GM10248 (cell line): Measurements from ENCODE around the gene MCF2L.

Source experiments
- CTCF ChIA-PET: fragments of 300-600 bp; sonication (Branson Sonifier 250); formaldehyde crosslinking; extraction: SDS; loops from one replicate; lab custom pipeline; 2021; ENCODE audit warnings: antibody characterized with exemption; lab: Yijun Ruan, JAX
- POLR2A ChIA-PET: fragments of 350-650 bp; sonication (Branson Sonifier 250); formaldehyde crosslinking; extraction: SDS; loops from one replicate; lab custom pipeline; 2020; ENCODE audit warnings: antibody characterized with exemption; lab: Yijun Ruan, JAX
- DNase-seq: peaks from one replicate; pipeline ENCODE4 v3.0.0; 2012; ENCODE audit errors: extremely low spot score
- TF ChIP-seq, protein P1 (sequence below): IDR thresholded peaks from 2 replicates; pipeline ENCODE4 v1.5.1; 2012; ENCODE audit warnings: mild to moderate bottlenecking, low read depth; ENCODE audit errors: extremely low read depth, missing control alignments, control extremely low read depth

MCF2L gene

DNA sequence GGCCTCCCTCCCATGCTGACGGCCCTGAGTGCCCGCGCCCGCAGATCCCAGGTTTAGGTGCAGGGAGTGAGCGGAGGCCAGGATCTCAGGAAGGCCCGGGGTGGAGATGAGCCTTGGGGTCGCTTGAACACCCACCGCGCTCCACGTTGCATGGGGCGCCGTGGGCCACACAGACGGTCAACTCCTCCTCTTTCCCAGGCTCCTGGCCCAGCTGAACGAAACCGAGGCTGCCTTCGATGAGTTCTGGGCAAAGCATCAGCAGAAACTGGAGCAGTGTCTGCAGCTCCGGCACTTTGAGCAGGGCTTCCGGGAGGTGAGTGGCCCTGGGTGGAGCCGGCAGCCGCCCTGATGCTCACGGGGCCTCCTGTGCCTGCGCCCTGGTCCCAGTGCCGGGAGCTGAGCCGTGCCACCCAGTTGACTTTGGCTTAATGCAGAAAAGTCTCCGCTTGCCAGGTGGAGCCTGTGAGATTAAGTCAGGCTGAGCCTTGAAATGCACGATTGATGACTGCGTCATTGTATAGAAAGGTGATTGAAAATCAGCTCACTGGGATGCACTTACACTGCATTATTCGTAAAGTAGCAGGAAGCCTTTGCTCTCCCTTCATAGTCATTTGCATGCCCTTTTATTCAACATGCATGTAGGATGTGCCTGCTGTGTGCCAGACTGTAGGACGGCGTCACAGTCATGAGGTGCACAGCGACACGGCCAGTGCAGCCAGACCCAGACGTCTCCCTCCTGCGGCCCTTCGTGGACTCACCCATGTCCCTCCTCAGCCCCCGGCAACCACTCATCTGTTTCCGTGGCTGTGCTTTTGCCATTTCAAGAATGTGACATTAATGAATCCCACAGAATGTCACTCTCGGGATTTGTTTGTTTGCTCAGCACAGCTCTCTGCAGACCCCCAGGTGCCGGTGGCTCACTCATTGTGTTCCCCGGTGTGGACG, 101.1 kb downstream of the MCF2L start:
- no peak for DNase-seq
- TF ChIP-seq, protein P1, sequence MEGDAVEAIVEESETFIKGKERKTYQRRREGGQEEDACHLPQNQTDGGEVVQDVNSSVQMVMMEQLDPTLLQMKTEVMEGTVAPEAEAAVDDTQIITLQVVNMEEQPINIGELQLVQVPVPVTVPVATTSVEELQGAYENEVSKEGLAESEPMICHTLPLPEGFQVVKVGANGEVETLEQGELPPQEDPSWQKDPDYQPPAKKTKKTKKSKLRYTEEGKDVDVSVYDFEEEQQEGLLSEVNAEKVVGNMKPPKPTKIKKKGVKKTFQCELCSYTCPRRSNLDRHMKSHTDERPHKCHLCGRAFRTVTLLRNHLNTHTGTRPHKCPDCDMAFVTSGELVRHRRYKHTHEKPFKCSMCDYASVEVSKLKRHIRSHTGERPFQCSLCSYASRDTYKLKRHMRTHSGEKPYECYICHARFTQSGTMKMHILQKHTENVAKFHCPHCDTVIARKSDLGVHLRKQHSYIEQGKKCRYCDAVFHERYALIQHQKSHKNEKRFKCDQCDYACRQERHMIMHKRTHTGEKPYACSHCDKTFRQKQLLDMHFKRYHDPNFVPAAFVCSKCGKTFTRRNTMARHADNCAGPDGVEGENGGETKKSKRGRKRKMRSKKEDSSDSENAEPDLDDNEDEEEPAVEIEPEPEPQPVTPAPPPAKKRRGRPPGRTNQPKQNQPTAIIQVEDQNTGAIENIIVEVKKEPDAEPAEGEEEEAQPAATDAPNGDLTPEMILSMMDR: no peak
- ChIA-PET CTCF (no interaction called here), POLR2A (no interaction called here)

DNA sequence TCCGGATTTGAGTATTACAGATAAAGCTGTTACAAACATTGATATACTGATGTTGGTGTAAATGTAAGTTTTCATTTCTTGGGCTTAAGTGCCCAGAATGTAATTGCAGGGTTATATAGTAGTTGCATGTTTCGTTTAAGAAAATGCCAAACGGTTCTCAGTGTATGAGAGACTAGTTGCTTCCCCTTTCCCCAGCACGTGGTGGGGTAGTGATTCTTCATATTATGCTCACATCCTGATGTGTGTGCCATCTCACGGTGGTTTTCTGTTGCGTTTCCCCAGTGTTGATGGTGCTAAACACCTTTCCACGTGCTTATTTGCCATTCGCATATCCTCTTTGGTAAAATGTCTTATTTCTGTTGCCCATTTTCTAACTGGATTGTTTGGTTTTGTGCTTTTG, 101.8 kb downstream of the MCF2L start:
- DNase-seq: no peak

DNA sequence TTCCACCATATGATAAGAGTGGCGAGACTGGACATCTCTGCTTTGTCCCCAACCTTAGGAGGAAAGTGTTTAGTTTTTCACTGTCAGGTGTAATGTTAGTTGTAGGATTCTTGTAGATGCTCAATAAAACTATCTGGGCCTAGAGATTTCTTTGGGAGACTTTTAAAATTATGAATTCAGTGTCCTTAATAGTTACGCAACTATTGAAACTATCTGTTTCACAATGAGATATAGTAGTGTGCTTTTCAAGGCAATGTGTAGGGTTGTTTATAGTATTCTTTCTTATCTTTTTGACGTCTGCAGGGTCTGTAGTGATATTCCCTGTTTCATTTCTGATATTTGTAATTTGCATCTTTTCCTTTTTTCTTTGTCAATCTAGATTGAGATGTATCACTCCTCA, 103.4 kb downstream of the MCF2L start:
- ChIA-PET CTCF (no interaction called here), POLR2A (no interaction called here)
- TF ChIP-seq, protein P1: no peak
- DNase-seq: no peak

More for the DNA sequence above, 101.8 kb downstream of the MCF2L start:
- ChIA-PET POLR2A (no interaction called here), CTCF (no interaction called here)
- TF ChIP-seq, protein P1: no peak

DNA sequence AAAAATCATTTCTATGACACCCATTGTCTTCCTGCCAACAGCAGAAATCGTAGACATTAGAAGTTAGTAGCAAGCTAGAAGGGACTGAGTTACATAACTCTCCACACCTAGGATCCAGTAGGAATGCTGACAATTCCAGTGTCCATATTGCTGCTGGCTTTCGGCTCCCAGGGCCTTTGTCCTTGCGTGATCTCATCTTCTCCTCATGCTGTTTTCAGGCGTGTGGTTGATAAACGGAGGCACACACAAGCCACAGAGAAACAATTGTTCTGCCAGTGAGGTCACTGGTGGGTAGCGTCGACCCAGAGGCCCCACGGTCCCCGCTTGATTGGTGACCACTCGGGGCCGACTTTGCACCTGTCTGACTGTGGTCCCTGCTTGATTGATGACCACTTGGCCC, 104.9 kb downstream of the MCF2L start:
- DNase-seq: no peak
- TF ChIP-seq, protein P1: no peak
- ChIA-PET CTCF (no interaction called here), POLR2A (no interaction called here)

DNA sequence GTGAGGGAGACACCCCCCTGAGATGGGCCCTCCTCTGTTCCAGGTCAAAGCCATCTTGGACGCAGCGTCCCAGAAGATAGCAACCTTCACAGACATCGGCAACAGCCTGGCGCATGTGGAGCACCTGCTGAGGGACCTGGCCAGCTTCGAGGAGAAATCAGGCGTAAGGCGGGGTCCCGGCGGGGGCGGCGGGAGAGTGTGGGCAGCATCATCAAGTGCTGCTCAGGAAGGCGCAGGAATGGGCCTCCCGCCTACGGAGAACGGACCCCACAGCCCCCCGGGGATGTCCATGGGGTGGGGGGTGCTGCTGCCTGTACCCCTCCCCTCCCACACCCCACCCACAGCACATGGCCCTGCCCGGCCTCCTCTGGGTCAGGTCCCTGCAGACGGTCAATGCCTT, 105.4 kb downstream of the MCF2L start:
- TF ChIP-seq, protein P1: no peak
- no peak for DNase-seq
- ChIA-PET CTCF (no interaction called here), POLR2A (no interaction called here)

DNA sequence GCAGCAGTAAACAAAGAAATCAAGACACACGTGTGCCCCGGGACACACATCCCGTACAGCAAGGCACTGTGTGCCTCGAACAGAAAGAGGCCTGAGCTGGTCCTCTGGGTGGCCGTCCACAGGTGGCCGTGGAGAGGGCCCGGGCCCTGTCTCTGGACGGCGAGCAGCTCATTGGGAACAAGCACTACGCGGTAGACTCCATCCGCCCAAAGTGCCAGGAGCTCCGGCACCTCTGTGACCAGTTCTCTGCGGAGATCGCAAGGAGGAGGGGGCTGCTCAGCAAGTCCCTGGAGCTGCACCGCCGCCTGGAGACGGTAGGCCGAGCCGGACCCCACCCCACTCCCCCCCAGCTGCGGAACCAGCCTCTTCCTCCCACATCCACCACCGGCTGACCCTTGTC, 105.9 kb downstream of the MCF2L start:
- TF ChIP-seq, protein P1: no peak
- CTCF ChIA-PET: no interaction called here
- no peak for DNase-seq
- POLR2A ChIA-PET: no interaction called here

DNA sequence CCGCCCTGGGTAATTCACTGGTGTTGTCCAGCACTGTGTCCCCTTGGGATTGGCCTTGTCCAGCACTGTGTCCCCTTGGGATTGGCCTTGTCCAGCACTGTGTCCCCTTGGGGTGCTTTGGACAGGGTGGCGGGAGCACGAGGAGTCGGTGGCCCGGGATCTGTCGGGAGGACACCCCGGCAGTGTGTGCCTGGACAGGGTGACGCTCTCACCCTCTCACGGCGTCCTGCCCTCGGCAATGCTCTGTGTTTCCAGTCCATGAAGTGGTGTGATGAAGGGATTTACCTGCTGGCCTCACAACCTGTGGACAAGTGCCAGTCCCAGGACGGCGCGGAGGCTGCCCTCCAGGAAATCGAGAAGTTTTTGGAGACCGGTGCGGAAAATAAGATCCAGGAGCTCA, 106.7 kb downstream of the MCF2L start:
- POLR2A ChIA-PET: no interaction called here
- CTCF ChIA-PET: no interaction called here
- no peak for DNase-seq
- TF ChIP-seq, protein P1: no peak
